CD14-positive monocyte (primary cell): ENCODE data around the gene GK. TPM values are rescaled to one million over a fixed set of nuclear protein-coding genes. Genes with fewer than 3 reads are reported as not detected.

ENCODE experiments used
- DNase-seq, 3 donors: peaks; one replicate each; pipeline ENCODE4 v3.0.0-alpha.2; 2011 to 2022
- H2AFZ ChIP-seq: 2 replicates; pipeline ENCODE4 v1.6.0; 2012; ENCODE audit warnings: mild to moderate bottlenecking, low read depth, low read length, inconsistent platforms; ENCODE audit not compliant: insufficient read depth, poor library complexity, severe bottlenecking
- H3K27ac ChIP-seq, 2 donors: 1 replicate in 1 of 2; 2 replicates in 1 of 2; pipeline ENCODE4 v1.5.1; 2012 to 2013; ENCODE audit warnings: low read length in 2 of 2, control low read depth in 1 of 2, inconsistent platforms in 1 of 2, low read depth in 1 of 2, mild to moderate bottlenecking in 1 of 2
- H3K27me3 ChIP-seq, 2 donors: one replicate each; pipeline versions ENCODE4 v1.6.0 to v1.6.1; 2011 to 2013; ENCODE audit warnings: low read length in 2 of 2; ENCODE audit not compliant: control insufficient read depth in 2 of 2, insufficient read depth in 2 of 2
- H3K36me3 ChIP-seq, 2 donors: replicated peaks in 1 of 2; 1 replicate in 1 of 2; 2 replicates in 1 of 2; pipeline versions ENCODE4 v1.5.1 to v1.6.1; 2012 to 2013; ENCODE audit warnings: low read length in 2 of 2, control low read depth in 1 of 2, inconsistent platforms in 1 of 2, mild to moderate bottlenecking in 1 of 2; ENCODE audit not compliant: insufficient read depth in 2 of 2, control insufficient read depth in 1 of 2
- H3K4me1 ChIP-seq, 2 donors: 1 replicate in 1 of 2; 2 replicates in 1 of 2; pipeline versions ENCODE4 v1.5.1 to v1.6.1; 2012 to 2013; ENCODE audit warnings: low read length in 2 of 2, control low read depth in 1 of 2, inconsistent platforms in 1 of 2, mild to moderate bottlenecking in 1 of 2, moderate library complexity in 1 of 2; ENCODE audit not compliant: insufficient read depth in 2 of 2, control insufficient read depth in 1 of 2
- H3K4me2 ChIP-seq: replicated peaks from 2 replicates; pipeline ENCODE3; 2012; ENCODE audit warnings: low read length, moderate library complexity, mild to moderate bottlenecking; ENCODE audit not compliant: poor library complexity, severe bottlenecking; ENCODE audit errors: extremely low read depth
- H3K4me3 ChIP-seq, 3 experiments: fragments of 200-600 bp in 1 of 3; sonication (generic) in 1 of 3; replicated peaks in 1 of 3; 1 replicate in 2 of 3; 2 replicates in 1 of 3; pipeline ENCODE4 v1.5.1; 2011 to 2013; ENCODE audit warnings: low read length in 3 of 3, mild to moderate bottlenecking in 3 of 3, control low read depth in 2 of 3, low read depth in 2 of 3, inconsistent platforms in 1 of 3, moderate library complexity in 1 of 3
- H3K79me2 ChIP-seq: 2 replicates; pipeline ENCODE4 v1.6.0; 2012; ENCODE audit warnings: mild to moderate bottlenecking, control low read depth, inconsistent platforms, low read length, moderate library complexity; ENCODE audit not compliant: insufficient read depth
- H3K9ac ChIP-seq: 2 replicates; pipeline ENCODE4 v1.6.0; 2017; ENCODE audit warnings: low read length, mild to moderate bottlenecking; ENCODE audit not compliant: insufficient read depth, poor library complexity, severe bottlenecking
- H3K9me3 ChIP-seq, 2 donors: replicated peaks in 1 of 2; 1 replicate in 1 of 2; 2 replicates in 1 of 2; pipeline versions ENCODE4 v1.5.1 to v1.6.1; 2012 to 2013; ENCODE audit warnings: low read length in 2 of 2, control low read depth in 1 of 2; ENCODE audit not compliant: control insufficient read depth in 1 of 2, insufficient read depth in 1 of 2
- H4K20me1 ChIP-seq: 2 replicates; pipeline ENCODE4 v1.6.0; 2012; ENCODE audit warnings: mild to moderate bottlenecking, low read length, control low read depth, moderate library complexity; ENCODE audit not compliant: insufficient read depth
- H3K27ac Mint-ChIP-seq, 7 donors: one replicate each; pipeline ENCODE4 v1.8.0; 2020; ENCODE audit warnings: mild to moderate bottlenecking in 7 of 7, mixed read lengths in 7 of 7, moderate library complexity in 6 of 7, inconsistent platforms in 2 of 7
- H3K27me3 Mint-ChIP-seq, 3 donors: one replicate each; pipeline ENCODE4 v1.8.0; 2021 to 2022; ENCODE audit warnings: low read depth in 3 of 3, mild to moderate bottlenecking in 3 of 3, mixed read lengths in 3 of 3, moderate library complexity in 3 of 3, inconsistent platforms in 1 of 3
- H3K36me3 Mint-ChIP-seq, 2 donors: one replicate each; pipeline ENCODE4 v1.8.0; 2020; ENCODE audit warnings: mixed read lengths in 2 of 2, inconsistent platforms in 1 of 2, mild to moderate bottlenecking in 1 of 2
- H3K4me1 Mint-ChIP-seq: one replicate; pipeline ENCODE4 v1.8.0; 2020; ENCODE audit warnings: mild to moderate bottlenecking, mixed read lengths
- H3K4me3 Mint-ChIP-seq, 2 donors: one replicate each; pipeline ENCODE4 v1.8.0; 2020; ENCODE audit warnings: mild to moderate bottlenecking in 2 of 2, mixed read lengths in 2 of 2, moderate library complexity in 1 of 2
- H3K9me3 Mint-ChIP-seq, 7 donors: one replicate each; pipeline ENCODE4 v1.8.0; 2020 to 2022; ENCODE audit warnings: mixed read lengths in 7 of 7, mild to moderate bottlenecking in 6 of 7, moderate library complexity in 6 of 7, inconsistent platforms in 2 of 7
- WGBS: methylation state at CpG from one replicate; pipeline ENCODE4 v1.1.5; 2013; ENCODE audit warnings: missing lambda C conversion rate; ENCODE audit not compliant: insufficient coverage; 5-methylcytosine and 5-hydroxymethylcytosine counted together
- intact Hi-C, 2 donors: fragments of 100-400 bp; cut with micrococcal nuclease; formaldehyde crosslinking; loops; one replicate each; pipeline versions ENCODE4 v1.15.0 to v1.15.1; 2023
- polyA plus RNA-seq, 3 donors: library from polyadenylated mRNA; depleted of rRNA in 1 of 3; unstranded in 2 of 3; stranded (reverse) in 1 of 3; fragments of 300-500 nt in 2 of 3; fragments of >200 nt in 1 of 3; fragmentation: Illumina TruSeq in 2 of 3; gene quantifications; 1 replicate in 2 of 3; 2 replicates in 1 of 3; pipeline ENCODE4 v1.2.3, GENCODE V29; 2012 to 2021
- TF ChIP-seq, protein P1 (sequence below): fragments of 200-600 bp; IDR thresholded peaks from one replicate; pipeline ENCODE4 v1.8.0; 2022; ENCODE audit warnings: antibody characterized with exemption, mild to moderate bottlenecking

Gene GK
- polyA plus RNA-seq, 3 donors, result 21.2 to 51.9 (median 41.0) TPM

DNA sequence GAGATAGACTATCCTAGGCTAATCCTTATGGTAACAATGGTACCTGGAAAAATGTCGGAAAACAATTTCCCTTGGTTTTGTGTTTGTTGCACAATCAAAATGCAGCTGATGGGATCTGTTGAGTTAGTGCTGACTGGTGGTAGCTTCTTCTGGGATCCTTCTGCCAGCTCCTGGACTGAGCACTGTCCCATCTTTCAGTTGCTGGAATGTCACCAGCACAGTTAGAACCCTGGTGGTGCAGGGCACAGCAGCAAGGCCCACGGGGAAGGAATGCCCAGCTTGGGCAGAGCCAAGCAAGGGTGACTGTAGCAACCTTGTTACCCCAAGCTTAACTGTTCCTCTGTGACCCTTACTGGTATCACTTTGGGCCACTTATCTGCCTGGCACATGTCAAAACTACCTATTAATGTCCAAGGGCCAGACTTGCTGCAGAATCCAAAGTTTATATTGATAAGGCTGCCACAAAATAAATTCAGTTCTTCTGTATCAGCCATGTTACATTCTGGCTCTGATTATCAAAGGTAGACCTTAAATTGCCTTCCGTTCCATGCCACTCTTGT is 53.1 kb downstream of the GK start:
- Histone ChIP-seq H3K9me3 (no peaks in the 10 kb centered on the region), H3K79me2 (no peaks in the 10 kb centered on the region), H3K36me3 (peaks cover 9 to 29% of the 10 kb centered on the region in 2 donors), H3K27me3 (peaks cover 0 to 16% of the 10 kb centered on the region in 2 donors), H2AFZ (no peak overlapping the region), H3K4me2 (no peak overlapping the region), H3K9ac (no peak overlapping the region), H3K4me3 (no peak overlapping the region), H3K27ac (no peak overlapping the region), H4K20me1 (no peaks in the 10 kb centered on the region), H3K4me1 (no peaks in the 10 kb centered on the region)
- 100% methylated on average over 1 of the region's 3 CpGs for WGBS
- Mint-ChIP-seq H3K9me3 (peaks cover 0 to 1% (median 0%) of the 10 kb centered on the region in 7 donors), H3K27me3 (peaks cover 0 to 18% (median 0%) of the 10 kb centered on the region in 3 donors), H3K4me3 (no peak overlapping the region), H3K4me1 (no peaks in the 10 kb centered on the region), H3K27ac (peak overlapping the region in 1 of 7 donors; percentile 82), H3K36me3 (peaks cover 41 to 46% of the 10 kb centered on the region in 2 donors)
- no peak for DNase-seq
- intact Hi-C loops, result loop anchor here in 1 of 2 donors (10.0 kb wide), 1 partner anchor 61 kb away; no protein-coding TSS in a partner anchor
- TF ChIP-seq, protein P1, sequence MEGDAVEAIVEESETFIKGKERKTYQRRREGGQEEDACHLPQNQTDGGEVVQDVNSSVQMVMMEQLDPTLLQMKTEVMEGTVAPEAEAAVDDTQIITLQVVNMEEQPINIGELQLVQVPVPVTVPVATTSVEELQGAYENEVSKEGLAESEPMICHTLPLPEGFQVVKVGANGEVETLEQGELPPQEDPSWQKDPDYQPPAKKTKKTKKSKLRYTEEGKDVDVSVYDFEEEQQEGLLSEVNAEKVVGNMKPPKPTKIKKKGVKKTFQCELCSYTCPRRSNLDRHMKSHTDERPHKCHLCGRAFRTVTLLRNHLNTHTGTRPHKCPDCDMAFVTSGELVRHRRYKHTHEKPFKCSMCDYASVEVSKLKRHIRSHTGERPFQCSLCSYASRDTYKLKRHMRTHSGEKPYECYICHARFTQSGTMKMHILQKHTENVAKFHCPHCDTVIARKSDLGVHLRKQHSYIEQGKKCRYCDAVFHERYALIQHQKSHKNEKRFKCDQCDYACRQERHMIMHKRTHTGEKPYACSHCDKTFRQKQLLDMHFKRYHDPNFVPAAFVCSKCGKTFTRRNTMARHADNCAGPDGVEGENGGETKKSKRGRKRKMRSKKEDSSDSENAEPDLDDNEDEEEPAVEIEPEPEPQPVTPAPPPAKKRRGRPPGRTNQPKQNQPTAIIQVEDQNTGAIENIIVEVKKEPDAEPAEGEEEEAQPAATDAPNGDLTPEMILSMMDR, result no peak

DNA sequence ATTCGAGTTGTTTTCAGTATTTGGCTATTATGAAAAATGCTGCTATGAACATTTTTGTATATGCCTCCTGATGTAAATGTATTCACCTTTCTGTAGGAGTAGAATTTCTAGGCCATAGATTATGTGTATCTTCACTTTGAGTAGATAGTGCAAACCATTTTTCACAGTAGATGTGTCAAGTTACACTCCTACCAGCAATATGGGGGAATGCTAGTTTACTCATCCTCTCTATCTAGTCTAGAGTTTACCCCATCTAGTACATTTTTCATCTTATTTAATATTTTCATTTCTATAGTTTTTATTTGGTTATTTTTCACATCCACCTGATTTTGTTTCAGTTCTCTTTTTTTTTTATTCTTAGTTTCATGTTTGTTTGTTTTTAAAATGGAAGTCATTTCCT is 59.0 kb downstream of the GK start:
- no CpG with 5 or more reads among the region's 1 CpG for WGBS
- no peaks in the 10 kb centered on the region for H3K79me2 ChIP-seq
- no peak overlapping the region for H3K4me2 ChIP-seq
- H3K4me1 ChIP-seq, result peaks cover 0 to 4% of the 10 kb centered on the region in 2 donors
- H3K36me3 ChIP-seq, result peaks cover 16 to 71% of the 10 kb centered on the region in 2 donors
- Mint-ChIP-seq H3K36me3 (peaks cover 36 to 45% of the 10 kb centered on the region in 2 donors), H3K4me3 (no peak overlapping the region), H3K4me1 (no peaks in the 10 kb centered on the region), H3K9me3 (no peaks in the 10 kb centered on the region), H3K27ac (peak overlapping the region in 1 of 7 donors; percentile 11), H3K27me3 (peaks cover 0 to 17% (median 0%) of the 10 kb centered on the region in 3 donors)
- H3K27me3 ChIP-seq, result peaks cover 0 to 11% of the 10 kb centered on the region in 2 donors
- H3K9me3 ChIP-seq, result no peaks in the 10 kb centered on the region
- no peak overlapping the region for H3K4me3 ChIP-seq
- no peak for DNase-seq
- TF ChIP-seq, protein P1, result no peak
- H3K9ac ChIP-seq, result no peak overlapping the region
- intact Hi-C loops, result loop anchor here in 1 of 2 donors (10.0 kb wide), 1 partner anchor 77 kb away; no protein-coding TSS in a partner anchor
- no peaks in the 10 kb centered on the region for H4K20me1 ChIP-seq
- no peak overlapping the region for H2AFZ ChIP-seq
- no peak overlapping the region for H3K27ac ChIP-seq
